ENCODE results near the gene YAE1. TPM values are rescaled to one million over a fixed set of nuclear protein-coding genes. Genes with fewer than 3 reads are reported as not detected.

The YAE1 gene
- total and polyA plus RNA-seq, 2 donors: 19.8 to 34.2 TPM

DNA sequence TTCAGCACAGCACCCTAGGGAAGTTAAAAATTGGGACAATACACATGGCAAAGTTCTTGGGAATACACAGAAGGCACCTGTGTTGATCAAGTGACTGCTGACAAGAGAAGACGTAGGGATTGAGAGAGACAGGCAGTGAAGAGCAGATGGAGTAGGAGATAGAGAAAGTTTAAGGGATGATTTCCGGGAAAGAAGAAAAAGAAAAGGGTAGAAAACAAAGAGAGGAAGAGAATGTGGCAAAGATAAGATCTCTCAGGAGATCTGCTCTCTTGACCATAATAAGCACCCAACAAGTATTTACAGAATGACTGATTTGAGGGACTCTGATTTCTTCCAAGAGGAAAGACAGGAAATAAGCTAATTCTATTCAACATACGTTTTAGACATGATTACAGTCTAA lies 42.1 kb downstream of the YAE1 start:
- DNase-seq (ENCODE audit: low read depth in 6 of 9, low spot score in 9 of 9): no peak

DNA sequence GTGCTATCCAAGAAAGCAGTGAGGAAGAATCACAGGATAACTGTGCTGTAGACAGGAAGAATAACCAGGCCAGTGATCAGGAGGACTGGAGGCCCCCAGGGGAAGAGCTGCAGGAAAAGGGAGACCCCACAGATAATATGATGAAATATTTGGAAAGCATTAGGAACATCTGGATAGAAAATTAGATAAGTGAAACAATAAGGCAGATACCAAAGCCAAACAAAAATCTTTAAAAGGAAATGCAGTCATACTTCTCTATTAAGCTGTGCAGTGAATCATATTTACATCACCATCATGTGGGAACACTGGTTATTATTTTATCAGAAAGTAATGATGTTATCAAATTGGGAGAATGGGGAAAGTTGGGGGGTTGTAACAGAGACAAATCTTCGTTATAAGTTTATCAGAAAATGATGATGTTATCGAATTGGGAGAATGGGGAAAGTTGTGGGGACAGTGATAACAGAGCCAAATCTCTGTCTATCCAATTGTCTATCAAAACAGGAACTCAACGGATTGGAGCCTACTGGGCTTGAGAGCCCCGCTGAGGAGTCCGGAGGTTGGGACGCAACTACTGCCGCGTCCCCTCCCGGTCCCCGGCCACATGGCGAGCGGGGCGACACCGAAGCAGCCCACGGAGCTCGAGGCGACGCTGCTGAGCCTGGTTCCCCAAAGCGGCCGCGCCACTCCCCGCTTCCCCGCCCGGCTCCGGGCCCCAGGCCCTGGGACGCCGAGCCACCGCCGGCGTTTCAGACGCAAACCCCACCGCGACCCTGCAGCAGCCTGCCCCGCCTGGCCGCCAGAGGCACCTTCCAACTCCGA lies 43.1 kb downstream of the YAE1 start:
- H3K4me3 ChIP-seq (ENCODE audit: low read length in 2 of 2): peak overlapping the region in 1 of 2 donors; percentile 36
- H3K9me3 ChIP-seq (ENCODE audit: control insufficient read depth in 2 of 2, insufficient read depth in 1 of 2, low read length in 1 of 2): no peaks in the 10 kb centered on the region
- no peaks in the 10 kb centered on the region for H3K36me3 ChIP-seq (ENCODE audit: control insufficient read depth in 2 of 2, insufficient read depth in 2 of 2, low read length in 1 of 2)
- DNase-seq (ENCODE audit: low read depth in 6 of 9, low spot score in 9 of 9): peak in 1 of 9 donors; percentile 28
- no peak overlapping the region for H3K27ac ChIP-seq (ENCODE audit: low read depth in 1 of 2, low read length in 1 of 2)
- peaks cover 3 to 8% of the 10 kb centered on the region in 2 donors for H3K4me1 ChIP-seq (ENCODE audit: control insufficient read depth in 2 of 2, insufficient read depth in 2 of 2, low read length in 2 of 2)
- peaks cover 0 to 13% of the 10 kb centered on the region in 2 donors for H3K27me3 ChIP-seq (ENCODE audit: control insufficient read depth in 2 of 2, insufficient read depth in 1 of 2, low read length in 1 of 2)
- 6% methylated on average over 36 of the region's 36 CpGs for WGBS

More for the DNA sequence above, 42.1 kb downstream of the YAE1 start:
- H3K27ac ChIP-seq (ENCODE audit: low read depth in 1 of 2, low read length in 1 of 2): no peak overlapping the region
- no peaks in the 10 kb centered on the region for H3K9me3 ChIP-seq (ENCODE audit: control insufficient read depth in 2 of 2, insufficient read depth in 1 of 2, low read length in 1 of 2)
- H3K27me3 ChIP-seq (ENCODE audit: control insufficient read depth in 2 of 2, insufficient read depth in 1 of 2, low read length in 1 of 2): peaks cover 0 to 13% of the 10 kb centered on the region in 2 donors
- H3K4me3 ChIP-seq (ENCODE audit: low read length in 2 of 2): no peak overlapping the region
- 10% methylated on average over 3 of the region's 3 CpGs for WGBS
- no peaks in the 10 kb centered on the region for H3K36me3 ChIP-seq (ENCODE audit: control insufficient read depth in 2 of 2, insufficient read depth in 2 of 2, low read length in 1 of 2)
- H3K4me1 ChIP-seq (ENCODE audit: control insufficient read depth in 2 of 2, insufficient read depth in 2 of 2, low read length in 2 of 2): peaks cover 3 to 8% of the 10 kb centered on the region in 2 donors

DNA sequence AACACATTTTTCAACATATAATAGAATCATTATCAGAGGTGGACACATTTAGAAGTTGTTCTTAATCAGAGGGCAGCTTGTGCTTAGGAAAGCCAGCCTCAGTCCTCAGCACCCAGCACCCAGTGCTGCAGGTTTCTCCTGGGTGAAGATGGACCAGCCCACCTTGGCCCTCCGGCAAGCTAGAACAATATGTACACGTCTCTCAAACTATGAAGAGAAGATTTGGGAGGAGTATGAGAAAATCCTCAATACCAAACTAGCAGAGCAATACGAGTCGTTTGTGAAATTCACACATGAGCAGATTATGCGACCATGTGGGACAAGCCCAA lies 43.7 kb downstream of the YAE1 start:
- H3K9me3 ChIP-seq (ENCODE audit: control insufficient read depth in 2 of 2, insufficient read depth in 1 of 2, low read length in 1 of 2): no peaks in the 10 kb centered on the region
- peaks cover 0 to 13% of the 10 kb centered on the region in 2 donors for H3K27me3 ChIP-seq (ENCODE audit: control insufficient read depth in 2 of 2, insufficient read depth in 1 of 2, low read length in 1 of 2)
- DNase-seq (ENCODE audit: low read depth in 6 of 9, low spot score in 9 of 9): no peak
- H3K4me3 ChIP-seq (ENCODE audit: low read length in 2 of 2): peak overlapping the region in 1 of 2 donors; percentile 36
- H3K4me1 ChIP-seq (ENCODE audit: control insufficient read depth in 2 of 2, insufficient read depth in 2 of 2, low read length in 2 of 2): peaks cover 3 to 8% of the 10 kb centered on the region in 2 donors
- no peaks in the 10 kb centered on the region for H3K36me3 ChIP-seq (ENCODE audit: control insufficient read depth in 2 of 2, insufficient read depth in 2 of 2, low read length in 1 of 2)
- H3K27ac ChIP-seq (ENCODE audit: low read depth in 1 of 2, low read length in 1 of 2): no peak overlapping the region
- WGBS: 92% methylated on average over 5 of the region's 5 CpGs

DNA sequence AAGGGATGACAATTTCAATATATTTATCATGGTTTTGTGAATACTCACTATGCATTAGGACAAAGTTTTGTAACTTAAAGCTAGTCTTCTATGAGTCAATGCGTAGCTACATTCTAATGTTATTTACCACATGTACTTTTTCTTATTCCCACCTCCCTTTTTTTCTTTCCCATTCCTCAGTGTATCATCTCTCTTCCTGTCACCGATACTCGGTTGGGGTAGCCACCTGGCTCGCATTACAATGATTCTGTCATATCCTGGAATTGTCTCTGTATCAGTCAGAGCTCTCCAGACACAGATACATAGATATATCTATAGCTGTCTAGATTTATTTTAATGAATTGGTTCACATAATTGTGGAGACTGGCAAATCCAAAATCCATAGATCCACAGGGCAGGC lies 47.4 kb downstream of the YAE1 start:
- Histone ChIP-seq H3K27me3 (ENCODE audit: control insufficient read depth in 2 of 2, insufficient read depth in 1 of 2, low read length in 1 of 2) (peaks cover 0 to 13% of the 10 kb centered on the region in 2 donors), H3K4me1 (ENCODE audit: control insufficient read depth in 2 of 2, insufficient read depth in 2 of 2, low read length in 2 of 2) (peaks cover 3 to 8% of the 10 kb centered on the region in 2 donors), H3K27ac (ENCODE audit: low read depth in 1 of 2, low read length in 1 of 2) (no peak overlapping the region), H3K4me3 (ENCODE audit: low read length in 2 of 2) (no peak overlapping the region), H3K9me3 (ENCODE audit: control insufficient read depth in 2 of 2, insufficient read depth in 1 of 2, low read length in 1 of 2) (no peaks in the 10 kb centered on the region), H3K36me3 (ENCODE audit: control insufficient read depth in 2 of 2, insufficient read depth in 2 of 2, low read length in 1 of 2) (no peaks in the 10 kb centered on the region)
- DNase-seq (ENCODE audit: low read depth in 6 of 9, low spot score in 9 of 9): no peak
- 96% methylated on average over 4 of the region's 4 CpGs for WGBS

DNA sequence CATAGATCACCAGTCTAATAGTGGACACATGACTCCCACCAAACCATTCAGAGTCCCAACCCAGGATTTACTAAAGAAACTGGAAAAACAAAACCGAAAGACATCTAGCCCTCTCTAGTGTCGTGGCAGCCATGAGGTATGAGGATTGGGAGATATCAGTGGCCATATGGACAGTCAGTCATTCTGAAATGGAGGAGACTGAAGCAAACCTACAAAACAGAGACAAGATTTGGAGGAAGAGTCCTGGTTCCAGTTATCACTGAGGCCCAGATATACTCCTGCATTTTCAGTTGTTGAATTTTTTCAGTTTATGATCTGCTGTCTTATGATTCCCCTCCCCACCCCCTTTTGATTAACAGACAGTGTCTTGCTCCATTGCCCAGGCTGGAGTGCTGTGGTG lies 48.1 kb downstream of the YAE1 start:
- WGBS: 97% methylated on average over 2 of the region's 2 CpGs

DNA sequence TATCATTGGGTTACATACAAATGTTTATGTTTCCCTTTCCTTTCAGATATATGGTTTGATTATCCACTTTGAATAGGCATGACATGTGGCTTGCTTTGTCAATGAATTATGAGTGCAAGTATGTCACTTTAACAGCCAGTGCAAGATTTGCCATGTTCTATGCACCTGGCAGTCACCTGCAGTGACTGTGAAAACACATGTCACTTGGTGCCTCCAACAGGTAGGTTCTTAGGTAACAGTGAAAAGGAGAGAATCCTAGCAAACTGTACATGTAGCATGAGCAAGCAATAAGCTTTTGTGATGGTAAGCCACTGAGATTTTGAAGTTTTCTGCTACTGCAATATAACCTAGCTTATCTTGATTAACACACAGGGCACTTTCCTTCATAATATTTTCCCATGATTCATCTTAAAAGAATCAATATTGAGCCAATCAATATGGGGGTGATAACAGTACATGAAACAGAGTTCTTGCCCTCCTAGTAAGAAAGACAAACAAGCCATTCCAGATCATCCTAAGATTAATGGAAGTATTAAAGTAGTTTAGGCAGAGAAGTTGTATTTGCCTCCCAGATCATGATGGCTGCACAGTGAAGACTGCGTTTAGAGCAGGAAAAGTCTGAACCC lies 49.3 kb downstream of the YAE1 start:
- H3K4me3 ChIP-seq (ENCODE audit: low read length in 2 of 2): no peak overlapping the region
- DNase-seq (ENCODE audit: low read depth in 6 of 9, low spot score in 9 of 9): no peak
- 99% methylated on average over 1 of the region's 1 CpG for WGBS
- no peak overlapping the region for H3K27ac ChIP-seq (ENCODE audit: low read depth in 1 of 2, low read length in 1 of 2)
- H3K4me1 ChIP-seq (ENCODE audit: control insufficient read depth in 2 of 2, insufficient read depth in 2 of 2, low read length in 2 of 2): no peaks in the 10 kb centered on the region
- H3K27me3 ChIP-seq (ENCODE audit: control insufficient read depth in 2 of 2, insufficient read depth in 1 of 2, low read length in 1 of 2): no peaks in the 10 kb centered on the region
- H3K9me3 ChIP-seq (ENCODE audit: control insufficient read depth in 2 of 2, insufficient read depth in 1 of 2, low read length in 1 of 2): no peaks in the 10 kb centered on the region
- H3K36me3 ChIP-seq (ENCODE audit: control insufficient read depth in 2 of 2, insufficient read depth in 2 of 2, low read length in 1 of 2): no peaks in the 10 kb centered on the region

More for the DNA sequence above, 48.1 kb downstream of the YAE1 start:
- no peak overlapping the region for H3K27ac ChIP-seq (ENCODE audit: low read depth in 1 of 2, low read length in 1 of 2)
- H3K36me3 ChIP-seq (ENCODE audit: control insufficient read depth in 2 of 2, insufficient read depth in 2 of 2, low read length in 1 of 2): no peaks in the 10 kb centered on the region
- no peak for DNase-seq (ENCODE audit: low read depth in 6 of 9, low spot score in 9 of 9)
- H3K4me3 ChIP-seq (ENCODE audit: low read length in 2 of 2): no peak overlapping the region
- no peaks in the 10 kb centered on the region for H3K9me3 ChIP-seq (ENCODE audit: control insufficient read depth in 2 of 2, insufficient read depth in 1 of 2, low read length in 1 of 2)
- H3K4me1 ChIP-seq (ENCODE audit: control insufficient read depth in 2 of 2, insufficient read depth in 2 of 2, low read length in 2 of 2): peaks cover 3 to 4% of the 10 kb centered on the region in 2 donors
- H3K27me3 ChIP-seq (ENCODE audit: control insufficient read depth in 2 of 2, insufficient read depth in 1 of 2, low read length in 1 of 2): peaks cover 0 to 11% of the 10 kb centered on the region in 2 donors

DNA sequence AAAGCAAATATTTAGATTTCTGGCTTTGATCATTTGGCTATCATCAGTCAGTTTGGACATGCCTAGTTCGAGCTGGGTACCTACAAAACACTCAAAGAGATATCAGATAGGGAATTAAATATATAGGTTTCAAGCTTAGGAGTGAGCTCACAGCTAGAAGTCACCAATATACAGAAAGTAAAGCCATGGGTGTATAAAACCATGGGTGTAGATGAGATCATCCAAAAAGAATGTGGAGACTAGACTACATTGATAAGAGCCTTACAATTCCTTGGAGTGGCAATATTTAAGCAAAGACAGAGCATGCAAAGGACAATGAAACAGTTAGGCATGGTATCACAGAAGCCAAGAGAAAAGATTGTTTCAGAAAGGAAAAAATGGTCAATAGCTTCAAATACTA lies 49.9 kb downstream of the YAE1 start:
- H3K4me3 ChIP-seq (ENCODE audit: low read length in 2 of 2): no peak overlapping the region
- H3K27ac ChIP-seq (ENCODE audit: low read depth in 1 of 2, low read length in 1 of 2): no peak overlapping the region
- DNase-seq (ENCODE audit: low read depth in 6 of 9, low spot score in 9 of 9): no peak
- no peaks in the 10 kb centered on the region for H3K27me3 ChIP-seq (ENCODE audit: control insufficient read depth in 2 of 2, insufficient read depth in 1 of 2, low read length in 1 of 2)
- no peaks in the 10 kb centered on the region for H3K36me3 ChIP-seq (ENCODE audit: control insufficient read depth in 2 of 2, insufficient read depth in 2 of 2, low read length in 1 of 2)
- 91% methylated on average over 1 of the region's 1 CpG for WGBS
- H3K4me1 ChIP-seq (ENCODE audit: control insufficient read depth in 2 of 2, insufficient read depth in 2 of 2, low read length in 2 of 2): no peaks in the 10 kb centered on the region
- H3K9me3 ChIP-seq (ENCODE audit: control insufficient read depth in 2 of 2, insufficient read depth in 1 of 2, low read length in 1 of 2): no peaks in the 10 kb centered on the region

DNA sequence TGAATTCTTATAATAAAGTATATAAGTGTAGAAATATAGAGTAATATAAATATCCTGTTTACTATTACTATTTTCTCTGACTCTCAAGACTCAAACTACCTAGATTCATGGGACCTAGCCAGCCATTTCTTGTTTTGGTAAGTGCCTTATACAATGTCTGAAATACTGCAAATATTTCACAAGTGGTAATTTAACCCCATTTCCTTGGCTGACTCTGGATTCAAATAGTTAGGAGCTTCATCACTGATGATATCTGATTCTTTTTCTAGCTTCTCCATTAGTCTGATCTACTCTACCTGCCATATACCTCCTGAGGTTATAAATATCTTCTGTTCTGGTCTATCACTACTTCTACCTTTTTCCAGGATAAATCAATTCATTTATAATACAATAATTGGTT lies 50.8 kb downstream of the YAE1 start:
- Histone ChIP-seq H3K27me3 (ENCODE audit: control insufficient read depth in 2 of 2, insufficient read depth in 1 of 2, low read length in 1 of 2) (no peaks in the 10 kb centered on the region), H3K4me3 (ENCODE audit: low read length in 2 of 2) (no peak overlapping the region), H3K4me1 (ENCODE audit: control insufficient read depth in 2 of 2, insufficient read depth in 2 of 2, low read length in 2 of 2) (peaks cover 0 to 1% of the 10 kb centered on the region in 2 donors), H3K9me3 (ENCODE audit: control insufficient read depth in 2 of 2, insufficient read depth in 1 of 2, low read length in 1 of 2) (no peaks in the 10 kb centered on the region), H3K27ac (ENCODE audit: low read depth in 1 of 2, low read length in 1 of 2) (no peak overlapping the region), H3K36me3 (ENCODE audit: control insufficient read depth in 2 of 2, insufficient read depth in 2 of 2, low read length in 1 of 2) (no peaks in the 10 kb centered on the region)
- no peak for DNase-seq (ENCODE audit: low read depth in 6 of 9, low spot score in 9 of 9)

DNA sequence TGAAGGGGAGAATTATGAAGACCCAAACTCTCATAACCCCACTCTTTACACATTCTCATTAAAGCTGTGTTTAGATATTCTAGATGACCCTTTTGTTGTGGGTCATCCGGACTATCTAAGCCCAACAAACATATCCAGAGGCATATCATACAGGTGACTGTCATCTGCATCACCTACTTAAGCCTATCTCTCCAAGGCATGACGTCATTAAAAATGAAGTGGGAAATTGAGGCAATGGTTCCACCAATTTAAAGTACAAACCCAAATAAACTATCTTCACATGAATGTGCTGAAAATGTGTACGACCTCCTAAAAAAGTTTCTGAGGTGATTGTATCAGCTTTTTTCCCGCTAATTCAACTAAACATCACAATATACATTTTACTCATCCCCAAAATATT lies 52.7 kb downstream of the YAE1 start:
- H3K4me3 ChIP-seq (ENCODE audit: low read length in 2 of 2): no peak overlapping the region
- no peaks in the 10 kb centered on the region for H3K36me3 ChIP-seq (ENCODE audit: control insufficient read depth in 2 of 2, insufficient read depth in 2 of 2, low read length in 1 of 2)
- peaks cover 7 to 10% of the 10 kb centered on the region in 2 donors for H3K4me1 ChIP-seq (ENCODE audit: control insufficient read depth in 2 of 2, insufficient read depth in 2 of 2, low read length in 2 of 2)
- H3K9me3 ChIP-seq (ENCODE audit: control insufficient read depth in 2 of 2, insufficient read depth in 1 of 2, low read length in 1 of 2): no peaks in the 10 kb centered on the region
- H3K27ac ChIP-seq (ENCODE audit: low read depth in 1 of 2, low read length in 1 of 2): no peak overlapping the region
- 95% methylated on average over 4 of the region's 4 CpGs for WGBS
- no peaks in the 10 kb centered on the region for H3K27me3 ChIP-seq (ENCODE audit: control insufficient read depth in 2 of 2, insufficient read depth in 1 of 2, low read length in 1 of 2)
- no peak for DNase-seq (ENCODE audit: low read depth in 6 of 9, low spot score in 9 of 9)
